ENCODE results near the gene NCBP3.
A peak's percentile ranks its signal among the peaks of the same experiment; 100 is the strongest.

The NCBP3 gene

DNA sequence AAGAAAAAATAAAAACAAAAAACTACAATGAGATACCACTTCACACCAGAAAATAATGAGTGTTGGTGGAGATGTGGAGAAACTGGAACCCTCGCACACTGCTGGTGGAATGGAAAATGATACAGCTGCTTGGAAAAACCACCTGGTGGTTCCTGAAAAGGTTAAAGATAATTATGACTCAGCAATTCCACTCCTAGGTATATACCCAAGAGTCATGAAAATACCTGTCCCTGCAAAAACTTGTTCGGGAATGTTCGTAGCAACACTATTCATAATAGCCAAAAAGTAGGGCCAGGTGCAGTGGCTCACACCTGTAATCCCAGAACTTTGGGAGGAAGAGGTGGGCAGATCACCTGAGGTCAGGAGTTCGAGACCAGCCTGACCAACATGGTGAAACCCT, 36.9 kb downstream of the NCBP3 start:
- Mint-ChIP-seq H3K4me3 (no peak overlapping the region), H3K4me1 (ENCODE audit: low read depth in 2 of 2) (peaks cover 3 to 5% of the 10 kb centered on the region in 2 donors)
- ATAC-seq (replicated peaks), result no peak

DNA sequence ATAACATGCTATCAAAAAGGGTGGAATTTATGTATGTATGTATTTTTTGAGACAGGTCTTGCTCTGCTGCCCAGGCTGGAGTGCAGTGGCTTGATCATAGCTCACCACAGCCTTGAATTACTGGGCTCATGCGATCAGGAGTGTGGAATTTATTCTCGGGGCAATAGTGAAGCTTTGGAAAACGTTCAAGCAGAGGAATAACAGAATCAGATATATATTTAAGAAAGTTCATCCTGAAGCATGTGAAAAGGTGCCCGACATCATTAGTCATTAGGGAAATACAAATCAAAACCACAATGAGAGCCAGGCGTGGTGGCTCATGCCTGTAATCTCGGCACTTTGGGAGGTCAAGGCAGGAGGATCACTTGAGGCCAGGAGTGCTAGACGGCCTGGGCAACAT, 37.3 kb downstream of the NCBP3 start:
- Mint-ChIP-seq H3K27ac (peak overlapping the region; percentile 45 to 89), H3K4me1 (ENCODE audit: low read depth in 2 of 2) (peaks cover 3 to 5% of the 10 kb centered on the region in 2 donors), H3K27me3 (no peaks in the 10 kb centered on the region), H3K4me3 (no peak overlapping the region), H3K36me3 (ENCODE audit: insufficient read depth) (peaks cover 39% of the 10 kb centered on the region), H3K9me3 (no peaks in the 10 kb centered on the region)
- ATAC-seq (replicated peaks) (no peak), DNase-seq (no peak)

More for the DNA sequence above, 36.9 kb downstream of the NCBP3 start:
- Mint-ChIP-seq H3K27me3 (no peaks in the 10 kb centered on the region), H3K9me3 (no peaks in the 10 kb centered on the region), H3K27ac (no peak overlapping the region), H3K36me3 (ENCODE audit: insufficient read depth) (peaks cover 42% of the 10 kb centered on the region)
- DNase-seq, result no peak

DNA sequence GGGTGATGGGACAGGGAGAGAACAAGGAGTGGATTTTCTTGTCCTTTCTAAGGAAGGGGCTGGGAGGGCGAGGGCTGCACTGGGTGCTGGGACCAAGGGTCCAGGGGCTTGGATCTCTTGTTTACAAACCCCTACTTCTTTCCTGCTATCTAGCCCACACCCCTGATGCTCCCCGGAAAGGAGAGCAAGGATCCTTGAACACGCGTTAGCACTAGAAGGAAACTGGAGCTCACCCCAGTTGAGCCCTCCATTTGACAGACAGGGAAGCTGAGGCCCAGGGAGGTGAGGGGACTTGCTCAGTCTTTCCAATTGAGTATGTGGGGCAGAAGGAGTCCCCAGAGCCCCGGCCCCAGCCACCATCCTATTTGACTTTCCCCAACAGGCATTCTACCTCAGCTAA, 40.5 kb downstream of the NCBP3 start:
- Mint-ChIP-seq H3K4me1 (ENCODE audit: low read depth in 2 of 2) (peaks cover 10 to 11% of the 10 kb centered on the region in 2 donors), H3K4me3 (no peak overlapping the region), H3K36me3 (ENCODE audit: insufficient read depth) (peaks cover 9% of the 10 kb centered on the region), H3K27ac (peak overlapping the region in 1 of 2 donors; percentile 67), H3K9me3 (no peaks in the 10 kb centered on the region), H3K27me3 (no peaks in the 10 kb centered on the region)
- ATAC-seq (replicated peaks), result no peak
- no peak for DNase-seq

DNA sequence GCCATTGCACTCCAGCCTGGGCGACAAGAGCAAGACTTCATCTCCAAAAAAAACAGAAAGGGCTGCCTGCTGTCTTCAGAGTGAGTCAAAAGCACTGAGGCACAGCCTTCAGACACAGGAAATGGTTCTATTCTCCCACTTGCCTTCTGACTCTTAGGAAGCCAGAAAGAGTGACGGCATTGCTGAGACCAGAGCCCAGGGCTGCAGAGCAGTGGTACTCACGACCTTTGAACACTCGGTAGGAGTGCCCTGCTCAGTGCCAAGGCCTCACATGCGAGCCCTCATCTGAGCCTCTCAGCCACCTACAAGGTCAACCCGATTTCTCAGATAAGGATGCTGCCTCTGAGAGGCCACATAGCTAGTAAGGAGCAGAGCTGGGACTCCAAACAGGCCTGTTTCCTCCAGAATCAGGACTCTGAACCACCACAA, 41.5 kb downstream of the NCBP3 start:
- DNase-seq, result no peak
- ATAC-seq (replicated peaks), result peak; percentile 32
- Mint-ChIP-seq H3K27me3 (no peaks in the 10 kb centered on the region), H3K27ac (peak overlapping the region in 1 of 2 donors; percentile 29), H3K36me3 (ENCODE audit: insufficient read depth) (peaks cover 8% of the 10 kb centered on the region), H3K4me3 (no peak overlapping the region), H3K4me1 (ENCODE audit: low read depth in 2 of 2) (peaks cover 11 to 16% of the 10 kb centered on the region in 2 donors), H3K9me3 (no peaks in the 10 kb centered on the region)

DNA sequence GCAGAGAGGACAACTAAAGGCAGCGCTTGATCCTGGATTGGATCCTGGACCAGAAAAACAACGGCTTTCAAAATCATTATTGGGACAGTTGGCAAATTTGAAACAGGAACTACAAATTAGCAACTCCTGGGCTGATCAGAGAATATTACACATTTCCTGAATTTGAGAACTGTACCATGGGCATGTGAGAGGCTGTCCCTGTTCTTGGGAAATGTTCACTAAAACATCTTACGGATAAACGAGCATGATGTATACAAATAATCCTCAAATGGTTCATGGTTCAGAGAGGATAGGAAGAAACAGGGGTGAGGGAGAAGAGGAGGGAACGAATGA, 42.8 kb downstream of the NCBP3 start:
- H3K27ac Mint-ChIP-seq, result no peak overlapping the region
- H3K27me3 Mint-ChIP-seq, result no peaks in the 10 kb centered on the region
- H3K4me3 Mint-ChIP-seq, result no peak overlapping the region
- no peak for DNase-seq
- ATAC-seq (replicated peaks), result no peak
- no peaks in the 10 kb centered on the region for H3K9me3 Mint-ChIP-seq
- H3K4me1 Mint-ChIP-seq (ENCODE audit: low read depth in 2 of 2), result peaks cover 11 to 18% of the 10 kb centered on the region in 2 donors
- peaks cover 8% of the 10 kb centered on the region for H3K36me3 Mint-ChIP-seq (ENCODE audit: insufficient read depth)

DNA sequence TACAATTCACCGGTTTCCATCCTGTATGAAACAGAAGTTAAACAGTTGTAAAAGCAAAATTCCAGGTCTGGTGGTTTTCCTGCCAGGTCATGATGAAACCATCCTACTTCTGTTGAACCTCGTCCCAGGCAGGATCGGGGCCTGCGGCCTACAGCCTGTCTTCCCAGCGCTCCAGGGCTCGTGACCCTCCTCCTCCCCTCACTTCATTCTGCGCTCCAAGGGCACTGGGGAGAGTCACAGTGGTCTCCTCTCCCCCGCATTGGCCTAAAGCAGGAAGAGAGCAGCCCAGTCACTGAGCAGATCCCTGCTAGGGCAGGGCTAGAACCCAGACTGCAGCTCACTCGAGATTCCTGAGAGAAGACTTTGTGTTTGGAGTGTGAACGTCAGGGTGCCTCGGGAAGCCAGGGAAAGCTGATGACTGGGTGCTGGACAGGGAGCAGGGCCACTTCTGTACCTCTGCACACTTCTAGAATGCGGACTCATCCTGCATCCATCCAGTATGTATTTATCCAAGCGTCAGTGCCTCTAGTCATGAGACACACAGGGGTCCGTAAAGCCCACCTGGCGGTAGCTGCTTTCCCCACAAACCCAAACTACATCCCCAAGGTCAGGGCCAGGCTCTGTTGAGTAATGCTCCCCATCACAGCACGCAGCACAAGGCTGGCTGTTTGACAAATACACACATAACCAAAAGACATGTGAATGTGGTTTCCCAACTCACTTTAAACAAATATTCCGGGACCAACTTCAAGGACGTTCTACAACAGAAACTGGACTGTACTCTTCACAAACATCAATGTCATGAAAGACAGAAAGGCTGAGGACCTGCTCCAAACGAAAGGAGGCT, 43.4 kb downstream of the NCBP3 start:
- no peak for DNase-seq
- Mint-ChIP-seq H3K27ac (no peak overlapping the region), H3K4me3 (no peak overlapping the region), H3K9me3 (no peaks in the 10 kb centered on the region), H3K27me3 (no peaks in the 10 kb centered on the region), H3K4me1 (ENCODE audit: low read depth in 2 of 2) (peaks cover 16 to 23% of the 10 kb centered on the region in 2 donors), H3K36me3 (ENCODE audit: insufficient read depth) (peaks cover 8% of the 10 kb centered on the region)
- no peak for ATAC-seq (replicated peaks)

DNA sequence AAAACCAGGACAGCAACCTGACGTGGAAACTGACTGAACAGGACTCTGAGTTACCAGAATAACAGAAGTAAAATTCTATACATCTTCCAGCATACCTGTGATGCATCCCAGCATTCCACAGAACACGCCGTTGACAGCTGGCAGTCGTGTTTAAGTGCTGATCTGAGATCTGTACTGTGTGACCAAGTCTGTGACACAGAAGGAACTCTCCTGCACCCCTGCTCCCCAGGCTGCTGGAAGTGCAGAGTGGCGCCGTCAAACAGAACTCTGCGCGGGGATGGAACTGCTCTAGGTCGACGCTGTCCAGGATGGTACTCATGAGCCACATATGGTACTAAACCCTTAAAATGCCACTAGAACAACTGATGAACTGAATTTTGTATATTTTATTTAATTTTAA, 44.3 kb downstream of the NCBP3 start:
- no peaks in the 10 kb centered on the region for H3K27me3 Mint-ChIP-seq
- H3K9me3 Mint-ChIP-seq, result no peaks in the 10 kb centered on the region
- no peak overlapping the region for H3K4me3 Mint-ChIP-seq
- H3K27ac Mint-ChIP-seq, result peak overlapping the region in 1 of 2 donors; percentile 84
- DNase-seq, result no peak
- H3K36me3 Mint-ChIP-seq (ENCODE audit: insufficient read depth), result peaks cover 11% of the 10 kb centered on the region
- ATAC-seq (replicated peaks), result no peak
- H3K4me1 Mint-ChIP-seq (ENCODE audit: low read depth in 2 of 2), result peaks cover 24 to 25% of the 10 kb centered on the region in 2 donors

DNA sequence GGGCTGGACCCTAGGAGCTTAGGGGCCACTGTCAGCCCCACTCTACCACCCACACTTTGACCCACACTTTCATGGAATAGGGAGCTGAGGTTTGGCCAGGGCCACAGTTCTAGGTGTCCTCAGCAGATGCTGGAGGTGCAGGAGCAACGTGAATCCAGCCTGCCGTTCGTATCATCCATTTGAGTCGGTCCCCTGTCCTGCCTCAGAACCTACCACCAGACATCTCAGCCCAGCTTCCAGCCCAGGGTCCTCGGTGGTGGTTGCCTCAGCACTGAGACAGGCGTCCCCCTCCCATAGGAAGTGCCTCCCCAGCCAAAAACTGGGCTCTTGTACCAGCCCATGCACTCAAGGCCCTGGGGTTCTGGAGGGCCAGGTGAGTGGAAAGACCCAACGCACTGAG, 44.7 kb downstream of the NCBP3 start:
- ATAC-seq (replicated peaks), result no peak
- no peak for DNase-seq
- Mint-ChIP-seq H3K9me3 (no peaks in the 10 kb centered on the region), H3K36me3 (ENCODE audit: insufficient read depth) (peaks cover 15% of the 10 kb centered on the region), H3K4me1 (ENCODE audit: low read depth in 2 of 2) (peaks cover 29% of the 10 kb centered on the region in 2 donors), H3K4me3 (peak overlapping the region; percentile 63 to 76), H3K27ac (peak overlapping the region in 1 of 2 donors; percentile 84), H3K27me3 (no peaks in the 10 kb centered on the region)

DNA sequence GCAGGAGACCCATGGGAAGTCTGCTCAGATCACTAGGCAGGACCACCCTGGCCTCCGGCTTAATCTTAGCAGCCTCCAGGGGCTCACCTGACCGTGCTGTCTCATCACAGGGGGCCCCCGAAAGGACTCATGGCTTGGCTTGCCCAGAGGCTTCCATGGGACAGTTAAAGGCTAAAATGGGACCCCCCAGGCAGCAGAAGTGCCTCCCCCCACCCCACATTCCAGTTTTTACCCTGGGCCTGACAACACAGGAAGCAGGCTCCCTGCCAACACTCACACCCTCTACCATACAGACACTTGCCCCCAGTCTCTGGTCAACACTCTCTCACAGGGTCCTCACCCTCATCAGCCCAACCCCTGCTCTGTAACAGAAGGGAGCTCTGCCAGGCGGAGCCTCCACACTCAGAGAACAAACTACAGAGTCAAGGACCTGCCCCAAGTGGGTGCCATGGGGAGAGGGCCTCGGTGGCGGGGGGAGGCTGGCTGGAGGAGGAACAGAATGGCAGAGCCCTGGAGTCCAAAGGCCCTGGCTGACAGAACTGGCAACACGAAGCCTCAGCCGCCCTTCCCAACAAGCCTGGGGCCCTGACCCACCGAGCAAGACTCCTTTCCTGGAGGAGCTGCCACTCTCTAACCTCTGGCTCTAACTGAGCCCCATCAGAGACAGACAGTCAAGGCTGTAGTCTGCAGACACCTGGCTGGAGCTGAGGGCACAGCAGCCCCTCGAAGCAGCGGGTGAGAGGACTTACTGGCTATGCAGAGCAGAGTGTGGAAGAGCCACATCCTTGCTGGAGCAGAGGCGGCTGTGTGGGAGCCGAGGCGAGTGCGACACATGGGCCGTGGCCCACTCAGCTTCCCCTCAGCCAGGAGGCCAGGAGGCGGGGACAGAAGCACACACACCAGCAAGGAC, 45.4 kb downstream of the NCBP3 start, which contains the start of gene ITGAE:
TSS of gene ITGAE (minus strand) at position 827 of the 910 bp plus-strand sequence. CDS start at position 783, 44 bp downstream.
- H3K27ac Mint-ChIP-seq, result peak within 1 kb of the TSS; percentile 84 to 90

DNA sequence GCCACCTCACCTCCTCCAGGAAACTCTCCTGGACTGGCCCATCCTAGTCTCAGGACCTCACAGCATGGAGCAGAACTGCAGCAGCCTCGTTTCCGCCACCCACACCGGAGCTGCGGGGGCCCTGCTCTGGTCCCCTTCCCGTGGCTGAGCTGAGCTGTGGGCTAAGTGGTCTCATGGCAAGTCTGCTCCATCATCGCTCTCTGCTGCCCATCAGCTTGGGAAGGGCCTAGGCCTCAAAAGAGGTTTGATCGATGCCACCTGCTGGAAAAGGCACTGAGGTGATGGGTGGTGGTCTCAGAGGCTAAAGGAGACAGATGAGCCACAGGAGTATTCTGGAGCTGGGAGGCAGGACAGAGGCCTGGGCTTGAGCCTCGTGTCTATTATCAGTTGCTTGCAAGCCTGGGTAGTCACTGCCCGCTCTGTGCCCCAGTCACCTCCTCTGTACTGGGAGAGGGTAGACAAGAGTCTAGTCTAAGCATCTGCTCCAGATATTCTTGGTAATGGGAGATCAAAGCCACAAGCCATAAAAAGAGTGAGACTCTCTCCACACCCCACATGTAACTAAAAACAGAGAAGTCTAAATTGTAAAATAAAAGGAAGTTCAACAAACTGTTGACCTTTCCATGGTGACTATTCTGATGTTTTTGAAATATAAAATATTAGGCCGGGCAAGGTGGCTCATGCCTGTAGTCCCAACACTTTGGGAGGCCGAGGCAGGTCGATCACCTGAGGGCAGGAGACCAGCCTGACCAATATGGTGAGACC, 46.7 kb downstream of the NCBP3 start:
- H3K4me1 Mint-ChIP-seq (ENCODE audit: low read depth in 2 of 2), result peaks cover 43 to 44% of the 10 kb centered on the region in 2 donors
- no peak for DNase-seq
- no peaks in the 10 kb centered on the region for H3K27me3 Mint-ChIP-seq
- H3K9me3 Mint-ChIP-seq, result no peaks in the 10 kb centered on the region
- H3K4me3 Mint-ChIP-seq, result peak overlapping the region; percentile 65 to 71
- H3K27ac Mint-ChIP-seq, result peak overlapping the region; percentile 98 to 99
- ATAC-seq (replicated peaks), result no peak
- peaks cover 27% of the 10 kb centered on the region for H3K36me3 Mint-ChIP-seq (ENCODE audit: insufficient read depth)

More for the DNA sequence above, 45.4 kb downstream of the NCBP3 start, which contains the start of gene ITGAE:
- H3K36me3 Mint-ChIP-seq (ENCODE audit: insufficient read depth), result peaks cover 18% of the 10 kb centered on the region
- H3K27me3 Mint-ChIP-seq, result no peaks in the 10 kb centered on the region
- peak within 1 kb of the TSS; percentile 63 to 76 for H3K4me3 Mint-ChIP-seq
- peaks cover 33 to 34% of the 10 kb centered on the region in 2 donors for H3K4me1 Mint-ChIP-seq (ENCODE audit: low read depth in 2 of 2)
- H3K9me3 Mint-ChIP-seq, result no peaks in the 10 kb centered on the region
- no peak for DNase-seq
- ATAC-seq (replicated peaks), result no peak

DNA sequence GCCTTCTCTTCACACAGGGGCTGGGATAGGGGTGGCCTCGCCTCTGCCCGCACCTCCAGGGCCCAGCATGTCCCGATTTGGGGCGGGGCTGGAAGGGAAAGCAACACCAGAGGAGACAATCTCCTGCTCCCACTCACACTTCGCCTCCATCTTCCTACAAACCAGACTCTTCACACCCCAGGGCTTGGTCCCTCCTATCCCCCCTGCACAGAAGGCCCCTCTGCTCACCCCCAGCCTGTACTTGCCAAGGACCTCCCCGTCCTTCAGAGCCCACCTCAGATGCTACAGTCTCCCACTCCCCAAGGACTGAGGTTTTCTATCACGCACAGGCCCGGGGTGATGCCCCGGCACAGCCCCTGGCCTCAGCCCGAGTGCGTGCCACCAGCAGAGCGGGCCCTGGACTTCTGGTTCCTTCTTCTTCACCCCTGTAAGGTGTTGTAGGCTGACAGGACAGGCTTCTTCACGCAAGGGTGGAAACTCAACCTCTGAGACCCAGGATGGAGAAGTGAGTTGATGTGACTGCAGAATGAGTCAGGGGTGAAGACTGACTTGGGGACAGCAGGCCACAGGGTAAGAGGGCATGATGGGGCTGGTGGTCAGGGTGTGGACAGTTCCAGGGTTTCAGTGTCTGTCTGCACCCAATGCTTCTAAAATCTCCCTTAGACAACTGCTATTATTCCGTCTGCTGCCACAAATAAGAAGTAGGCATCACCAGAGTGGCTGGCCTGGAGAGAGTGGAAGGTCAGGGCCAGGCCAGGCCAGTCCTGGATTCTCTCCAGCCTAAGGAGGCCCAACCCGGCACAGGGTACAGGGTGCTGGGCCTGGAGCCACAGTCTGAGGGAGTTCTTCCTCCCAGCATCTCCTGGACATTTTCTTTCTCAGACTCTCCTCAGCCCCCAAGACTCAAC, 47.5 kb downstream of the NCBP3 start:
- peaks cover 32% of the 10 kb centered on the region for H3K36me3 Mint-ChIP-seq (ENCODE audit: insufficient read depth)
- H3K27me3 Mint-ChIP-seq, result no peaks in the 10 kb centered on the region
- H3K27ac Mint-ChIP-seq, result peak overlapping the region; percentile 98 to 99
- peaks cover 44 to 46% of the 10 kb centered on the region in 2 donors for H3K4me1 Mint-ChIP-seq (ENCODE audit: low read depth in 2 of 2)
- no peak for ATAC-seq (replicated peaks)
- no peak for DNase-seq
- H3K4me3 Mint-ChIP-seq, result peak overlapping the region; percentile 65 to 71
- H3K9me3 Mint-ChIP-seq, result no peaks in the 10 kb centered on the region

DNA sequence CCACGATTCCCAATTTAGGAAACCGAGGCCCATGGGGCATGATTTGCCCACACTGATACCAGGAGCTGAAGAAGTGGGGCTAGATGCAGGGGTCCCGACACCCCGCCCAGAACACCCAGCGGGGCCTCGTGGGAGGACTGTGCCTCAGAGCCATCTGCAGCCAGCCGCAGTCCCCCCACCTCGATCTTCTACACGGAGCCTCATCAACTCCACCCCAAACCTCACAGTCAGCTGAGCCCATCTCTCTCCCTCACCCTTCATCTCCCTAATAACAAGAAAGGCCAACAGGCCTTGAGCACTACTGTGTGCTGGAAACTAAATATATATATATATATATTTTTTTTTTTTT, 49.2 kb downstream of the NCBP3 start:
- DNase-seq (no peak), ATAC-seq (replicated peaks) (peak; percentile 22)
- peaks cover 46% of the 10 kb centered on the region in 2 donors for H3K4me1 Mint-ChIP-seq (ENCODE audit: low read depth in 2 of 2)
- H3K27me3 Mint-ChIP-seq, result no peaks in the 10 kb centered on the region
- peak overlapping the region; percentile 65 to 71 for H3K4me3 Mint-ChIP-seq
- H3K36me3 Mint-ChIP-seq (ENCODE audit: insufficient read depth), result peaks cover 32% of the 10 kb centered on the region
- H3K27ac Mint-ChIP-seq, result peak overlapping the region; percentile 98 to 99
- H3K9me3 Mint-ChIP-seq, result no peaks in the 10 kb centered on the region
